Measurements from ENCODE around the gene ITGA6.

DNA sequence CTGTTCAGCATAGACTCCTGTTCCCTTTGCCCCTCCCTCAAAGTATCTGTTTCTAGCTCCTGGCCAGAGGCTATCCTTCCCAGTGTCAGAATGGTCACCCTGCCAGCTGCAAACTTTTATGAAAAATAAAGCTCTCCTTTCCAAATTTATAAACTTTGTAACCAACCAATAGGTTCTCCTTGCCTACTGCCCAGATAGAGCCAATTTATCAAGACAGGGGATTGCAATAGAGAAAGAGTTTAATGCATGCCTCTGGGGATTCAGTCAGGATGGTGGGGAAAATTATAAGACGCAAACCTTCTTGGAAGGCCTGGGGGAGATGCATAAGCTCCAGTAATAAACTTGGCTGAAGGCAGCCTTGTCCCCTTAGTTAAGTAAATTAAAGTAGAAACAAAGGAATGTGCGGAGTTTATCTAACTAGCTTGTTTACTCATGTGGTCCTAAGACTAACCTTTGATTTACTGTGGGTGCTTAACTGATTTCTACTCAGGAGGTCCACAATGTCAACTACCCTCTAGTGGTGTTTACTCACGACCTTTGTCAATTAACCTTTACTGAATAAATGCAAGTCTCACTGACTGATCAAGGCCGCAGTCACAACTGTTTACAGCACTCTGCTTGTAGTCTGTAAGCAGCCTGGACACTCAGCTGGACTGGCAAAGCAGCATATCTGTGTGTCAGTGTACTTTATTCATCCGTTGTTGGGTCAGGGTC lies 85.6 kb downstream of the ITGA6 start:
- TF ChIP-seq POLR2A (IDR thresholded peaks at IDR 0.05; ENCODE audit: low read depth, low read length) (no peak), POLR2AphosphoS5 (IDR thresholded peaks at IDR 0.05; ENCODE audit: low read depth, low read length) (no peak)

Data from GM12892 (cell line).